Left ventricle myocardium inferior (tissue), 1 donor: Measurements from ENCODE around the gene FAM89B. TPM values are rescaled to one million over a fixed set of nuclear protein-coding genes. Genes with fewer than 3 reads are reported as not detected.

Experiments
- DNase-seq: peaks from one replicate; pipeline ENCODE4 v3.0.0-alpha.2; 2020
- H3K27ac ChIP-seq: fragments of 200-600 bp; replicated peaks from 2 replicates; pipeline ENCODE4 v1.8.0; 2021
- H3K27me3 ChIP-seq: fragments of 200-600 bp; 2 replicates; pipeline ENCODE4 v1.8.0; 2021; ENCODE audit warnings: low read depth
- H3K36me3 ChIP-seq: fragments of 200-600 bp; 2 replicates; pipeline ENCODE4 v1.8.0; 2021
- H3K4me1 ChIP-seq: fragments of 200-600 bp; 2 replicates; pipeline ENCODE4 v1.8.0; 2021
- H3K4me3 ChIP-seq: fragments of 200-600 bp; 2 replicates; pipeline ENCODE4 v1.8.0; 2021; ENCODE audit warnings: mild to moderate bottlenecking, moderate library complexity
- H3K9me3 ChIP-seq: fragments of 200-600 bp; replicated peaks from 2 replicates; pipeline ENCODE4 v1.8.0; 2021
- CTCF ChIP-seq: fragments of 200-600 bp; IDR thresholded peaks from 2 replicates; pipeline ENCODE4 v1.8.0; 2021; ENCODE audit warnings: antibody characterized with exemption, mild to moderate bottlenecking, borderline replicate concordance
- intact Hi-C: fragments of 100-400 bp; cut with micrococcal nuclease; formaldehyde crosslinking; loops from one replicate; pipeline ENCODE4 v1.11.0; 2022
- total RNA-seq: library from RNA; stranded (reverse); fragmentation: NEBNext Ultra II Directional; extraction: Animal tissue kit (Norgen Biotek cat#: 25700); gene quantifications from one replicate; pipeline ENCODE4 v1.2.1, GENCODE V29; 2021
- donor health status: DM: no; HTN: yes; CAD: no; lungs with severe emphysema.

The FAM89B gene
- total RNA-seq, 1 donor from 2014 or later, result 40.9 TPM

DNA sequence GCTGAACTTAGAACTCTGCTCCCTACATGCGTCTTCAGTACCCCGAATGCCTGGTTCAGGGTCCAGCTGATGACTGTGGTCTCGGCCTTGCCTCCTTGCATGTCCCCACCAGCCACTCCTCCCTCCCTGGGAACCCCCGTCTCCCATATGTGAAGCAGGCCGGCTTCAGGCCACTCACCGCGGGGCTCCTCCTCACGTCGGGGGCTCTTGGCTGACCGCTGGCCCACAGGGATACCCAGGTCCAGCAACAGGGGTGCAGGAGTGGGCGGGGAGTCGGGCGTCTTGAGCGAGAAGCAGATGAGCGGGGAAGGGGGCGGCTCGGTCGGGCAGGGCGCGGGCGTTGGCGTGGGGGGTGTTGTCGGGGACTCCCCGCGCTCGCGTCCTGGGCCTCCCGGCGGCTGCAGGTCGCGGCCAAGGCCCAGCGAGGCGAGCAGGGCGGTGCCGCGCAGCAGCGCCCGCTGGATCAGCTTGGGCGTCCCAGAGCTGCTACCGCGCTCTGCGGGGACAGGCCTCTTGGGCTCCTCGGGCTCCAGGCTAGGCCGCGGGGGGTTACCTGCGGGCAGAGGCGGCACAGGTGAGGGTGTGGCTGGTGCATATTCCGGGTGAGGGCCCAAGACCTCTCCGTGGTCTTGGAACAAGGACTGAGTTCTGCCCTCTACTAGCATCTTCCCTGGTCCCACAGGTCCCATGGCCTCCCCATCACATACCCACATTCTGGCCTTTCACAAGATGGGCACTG is 27.0 kb downstream of the FAM89B start:
- Histone ChIP-seq H3K4me3 (no peak overlapping the region), H3K9me3 (no peaks in the 10 kb centered on the region), H3K36me3 (peaks cover 59% of the 10 kb centered on the region), H3K27me3 (no peaks in the 10 kb centered on the region), H3K27ac (no peak overlapping the region), H3K4me1 (peaks cover 22% of the 10 kb centered on the region)
- TF ChIP-seq CTCF, result no peak
- no peak for DNase-seq
- intact Hi-C loops, result loop anchor here (10.0 kb wide), 1 partner anchor 65 kb away; no protein-coding TSS in a partner anchor

- Histone ChIP-seq H3K9me3 (no peaks in the 10 kb centered on the region), H3K27ac (no peak overlapping the region), H3K36me3 (peaks cover 64% of the 10 kb centered on the region), H3K27me3 (no peaks in the 10 kb centered on the region), H3K4me1 (peaks cover 21% of the 10 kb centered on the region), H3K4me3 (no peak overlapping the region)
- no peak for TF ChIP-seq CTCF
- intact Hi-C loops, result loop anchor here (10.0 kb wide), 1 partner anchor 65 kb away; no protein-coding TSS in a partner anchor
- DNase-seq, result no peak
Measured at GRCh38 chr11:65599955-65600246, 27.6 kb downstream of the FAM89B start.

DNA sequence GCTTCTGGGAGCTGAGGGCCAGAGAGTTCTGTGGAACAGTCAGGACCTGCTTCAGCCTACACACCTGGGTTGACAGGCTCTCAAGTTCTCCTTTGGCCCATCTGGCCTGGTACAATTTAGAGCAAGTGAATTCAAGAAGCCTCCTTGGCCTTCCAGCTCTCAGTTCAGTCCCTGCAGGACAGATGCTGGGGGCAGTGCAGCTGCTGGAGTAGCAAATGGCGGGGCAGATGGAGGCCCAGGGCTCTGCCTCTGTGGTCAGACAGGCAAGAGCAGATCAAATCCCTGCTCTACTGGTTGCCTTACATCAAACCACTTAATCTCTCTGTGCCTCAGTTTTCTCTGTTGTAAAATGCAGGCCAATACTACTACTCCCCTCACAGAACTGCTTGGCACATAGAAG is 31.9 kb downstream of the FAM89B start:
- intact Hi-C loops, result no loop called here

DNA sequence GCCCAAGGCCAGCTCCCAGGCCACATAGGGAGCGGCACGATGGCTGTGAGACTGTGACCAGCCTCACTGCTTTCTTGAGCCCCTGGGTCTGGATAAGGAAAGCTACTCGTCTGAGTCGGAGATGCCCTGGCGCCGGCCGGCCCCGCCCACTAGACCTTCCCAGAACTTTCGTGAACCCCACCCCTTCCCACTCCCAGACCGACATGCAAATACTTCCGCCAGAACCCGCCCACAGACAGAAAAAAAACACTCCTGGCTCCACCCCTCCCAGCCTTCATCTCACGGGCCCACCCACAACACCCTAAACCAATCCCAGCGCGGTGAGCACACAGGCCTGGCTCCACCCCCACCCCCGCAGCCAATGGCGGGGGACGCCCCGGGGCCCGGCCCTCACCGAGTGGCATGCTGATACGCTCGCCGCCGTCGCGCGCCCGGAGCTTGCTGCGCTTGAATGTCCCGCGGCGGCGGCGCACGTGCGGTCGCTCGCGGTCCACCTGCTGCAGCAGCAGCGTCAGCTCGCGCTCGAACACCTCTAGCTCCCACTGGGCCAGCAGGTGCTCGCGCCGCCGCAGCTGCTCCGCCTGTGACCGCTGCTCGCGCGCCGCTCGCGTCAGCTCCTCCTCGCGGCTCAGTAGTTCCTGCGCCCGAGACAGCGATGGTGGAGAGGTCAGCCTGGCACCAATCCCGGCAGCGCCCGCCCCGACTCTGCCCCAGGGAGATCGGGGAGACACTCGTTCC is 34.7 kb downstream of the FAM89B start:
- Histone ChIP-seq H3K4me3 (peak overlapping the region; percentile 61), H3K36me3 (peaks cover 82% of the 10 kb centered on the region), H3K9me3 (no peaks in the 10 kb centered on the region), H3K27me3 (no peaks in the 10 kb centered on the region), H3K27ac (peak overlapping the region; percentile 94), H3K4me1 (peaks cover 70% of the 10 kb centered on the region)
- intact Hi-C loops, result no loop called here
- no peak for TF ChIP-seq CTCF
- DNase-seq, result peak; percentile 93

More for the DNA sequence above, 31.9 kb downstream of the FAM89B start:
- H3K9me3 ChIP-seq, result no peaks in the 10 kb centered on the region
- H3K36me3 ChIP-seq, result peaks cover 77% of the 10 kb centered on the region
- H3K4me1 ChIP-seq, result peaks cover 42% of the 10 kb centered on the region
- no peak for DNase-seq
- no peak overlapping the region for H3K27ac ChIP-seq
- H3K4me3 ChIP-seq, result no peak overlapping the region
- no peaks in the 10 kb centered on the region for H3K27me3 ChIP-seq
- no peak for TF ChIP-seq CTCF

DNA sequence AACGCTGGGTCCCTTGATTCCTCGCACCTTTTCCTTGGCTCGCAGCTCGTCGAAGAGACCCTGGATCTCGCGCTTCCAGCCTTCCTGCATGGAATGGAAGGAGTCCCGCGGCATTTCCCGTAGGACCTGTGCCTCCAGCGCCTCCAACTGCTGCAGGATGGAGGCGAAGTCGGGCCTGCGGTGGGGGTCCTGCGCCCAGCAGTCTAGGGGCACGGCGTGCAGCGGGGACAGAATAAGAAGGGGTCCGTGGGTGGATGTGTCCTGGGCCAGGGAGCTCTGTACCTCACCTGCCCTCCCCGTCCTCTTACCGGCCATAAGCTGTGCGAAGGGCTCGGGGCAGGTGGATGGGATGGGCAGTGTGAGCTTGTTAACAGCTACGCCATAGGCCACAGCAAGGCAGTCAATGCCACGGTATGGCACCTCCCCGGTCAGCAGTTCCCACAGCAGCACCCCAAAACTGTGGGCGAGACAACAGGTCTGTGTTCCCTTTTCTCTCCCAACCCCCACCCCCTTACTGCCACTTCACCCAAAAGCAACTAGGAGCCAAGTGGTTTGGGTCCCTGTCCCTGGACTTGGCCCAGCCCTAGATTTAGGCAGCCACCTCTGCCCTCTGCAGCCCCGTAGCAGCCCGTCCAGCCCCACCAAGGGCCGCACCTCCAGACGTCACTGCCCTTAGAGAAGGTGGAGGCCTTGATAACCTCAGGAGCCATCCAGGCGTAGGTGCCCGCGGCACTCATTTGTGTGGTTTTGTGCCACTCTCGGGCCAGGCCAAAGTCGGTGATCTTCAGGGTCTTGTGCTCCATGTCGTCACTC is 35.5 kb downstream of the FAM89B start:
- peak overlapping the region; percentile 94 for H3K27ac ChIP-seq
- TF ChIP-seq CTCF, result no peak
- H3K9me3 ChIP-seq, result no peaks in the 10 kb centered on the region
- peaks cover 76% of the 10 kb centered on the region for H3K4me1 ChIP-seq
- no peak for DNase-seq
- peak overlapping the region; percentile 61 for H3K4me3 ChIP-seq
- no peaks in the 10 kb centered on the region for H3K27me3 ChIP-seq
- intact Hi-C loops, result no loop called here
- peaks cover 87% of the 10 kb centered on the region for H3K36me3 ChIP-seq
